Glutamatergic neuron (in vitro differentiated cells): ENCODE results near the gene TMEM260. TPM values are rescaled to one million over a fixed set of nuclear protein-coding genes. Genes with fewer than 3 reads are reported as not detected.
"Not testable (repeated sequence)": the region's sequence is repeated elsewhere in the genome, so short reads cannot be mapped to it uniquely, and the experiment has no call there.

Source experiments
- DNase-seq: peaks from one replicate; pipeline ENCODE4 v3.0.0; 2022
- H3K27ac Mint-ChIP-seq: one replicate; pipeline ENCODE4 v1.8.0; 2020; ENCODE audit warnings: mild to moderate bottlenecking, mixed read lengths, inconsistent platforms; ENCODE audit not compliant: unreplicated experiment
- H3K27me3 Mint-ChIP-seq: one replicate; pipeline ENCODE4 v1.8.0; 2020; ENCODE audit warnings: mild to moderate bottlenecking, moderate library complexity, mixed read lengths, inconsistent platforms; ENCODE audit not compliant: unreplicated experiment
- H3K36me3 Mint-ChIP-seq: one replicate; pipeline ENCODE4 v1.8.0; 2020; ENCODE audit warnings: mild to moderate bottlenecking, mixed read lengths, inconsistent platforms; ENCODE audit not compliant: unreplicated experiment
- H3K4me1 Mint-ChIP-seq: one replicate; pipeline ENCODE4 v1.8.0; 2020; ENCODE audit warnings: mild to moderate bottlenecking, low read depth, mixed read lengths, inconsistent platforms; ENCODE audit not compliant: unreplicated experiment
- H3K4me3 Mint-ChIP-seq: one replicate; pipeline ENCODE4 v1.8.0; 2020; ENCODE audit warnings: mild to moderate bottlenecking, mixed read lengths, inconsistent platforms; ENCODE audit not compliant: unreplicated experiment
- H3K9me3 Mint-ChIP-seq: one replicate; pipeline ENCODE4 v1.8.0; 2020; ENCODE audit warnings: mild to moderate bottlenecking, moderate library complexity, mixed read lengths, inconsistent platforms; ENCODE audit not compliant: unreplicated experiment
- CTCF ChIP-seq: fragments of 200-600 bp; sonication (generic); IDR thresholded peaks from one replicate; pipeline ENCODE4 v1.5.0; 2021; ENCODE audit not compliant: partially characterized antibody, unreplicated experiment
- total RNA-seq: library from RNA; stranded (reverse); fragmentation: NEBNext Ultra II Directional; extraction: Animal tissue kit (Norgen Biotek cat#: 25700); gene quantifications from one replicate; pipeline ENCODE4 v1.2.1, GENCODE V29; 2021; ENCODE audit not compliant: unreplicated experiment

TMEM260 gene
- total RNA-seq, 1 donor from 2014 or later: 35.4 TPM

GRCh38 chr14:56592746-56593544 lies 13.3 kb downstream of the TMEM260 start:
- Mint-ChIP-seq H3K36me3 (peaks cover 2% of the 10 kb centered on the region), H3K9me3 (no peaks in the 10 kb centered on the region), H3K27ac (no peak overlapping the region), H3K27me3 (no peaks in the 10 kb centered on the region), H3K4me1 (peaks cover 24% of the 10 kb centered on the region), H3K4me3 (no peak overlapping the region)
- no peak for DNase-seq
- TF ChIP-seq CTCF: no peak

DNA sequence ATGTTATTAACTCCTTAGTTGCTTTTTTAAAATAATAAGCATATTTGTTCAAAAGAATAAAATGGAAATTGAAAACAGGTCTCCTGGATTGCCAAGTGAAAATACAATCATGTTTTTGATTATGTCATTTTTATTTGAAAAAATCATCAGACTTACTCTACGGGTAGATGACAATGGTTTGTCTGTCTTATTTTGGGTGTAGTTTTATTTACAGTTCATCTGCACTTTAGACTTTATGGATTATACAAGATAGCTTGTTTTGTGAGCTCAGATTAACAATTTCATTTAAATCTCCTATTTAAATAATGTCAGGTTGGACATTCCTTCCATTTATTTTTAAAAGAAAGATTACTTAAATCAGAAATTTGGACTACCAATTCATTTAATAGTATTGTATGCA lies 14.8 kb downstream of the TMEM260 start:
- DNase-seq: no peak
- H3K4me3 Mint-ChIP-seq: no peak overlapping the region
- H3K4me1 Mint-ChIP-seq: peaks cover 15% of the 10 kb centered on the region
- H3K27me3 Mint-ChIP-seq: no peaks in the 10 kb centered on the region
- H3K36me3 Mint-ChIP-seq: peaks cover 5% of the 10 kb centered on the region
- no peak overlapping the region for H3K27ac Mint-ChIP-seq
- TF ChIP-seq CTCF: no peak
- no peaks in the 10 kb centered on the region for H3K9me3 Mint-ChIP-seq

DNA sequence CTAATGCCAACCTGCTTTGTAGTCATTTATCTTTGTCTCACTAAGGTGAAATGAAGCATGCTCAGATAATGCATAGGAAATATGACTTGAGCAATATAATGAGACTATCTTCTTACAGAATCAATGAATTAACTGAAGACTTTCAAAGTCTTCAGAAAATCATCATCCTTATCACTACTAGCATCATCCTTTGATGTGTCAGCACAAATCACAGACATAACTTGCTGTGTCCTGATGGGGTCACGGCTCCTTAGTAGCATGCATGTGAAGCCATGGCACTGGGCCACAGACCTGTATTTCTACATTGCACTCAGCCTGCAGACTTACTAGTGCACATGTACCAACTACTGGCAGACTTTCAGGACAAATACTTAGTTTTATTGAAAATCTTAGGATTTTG lies 18.9 kb downstream of the TMEM260 start:
- H3K4me1 Mint-ChIP-seq: no peaks in the 10 kb centered on the region
- no peak for DNase-seq
- H3K36me3 Mint-ChIP-seq: peaks cover 5% of the 10 kb centered on the region
- H3K27me3 Mint-ChIP-seq: no peaks in the 10 kb centered on the region
- H3K9me3 Mint-ChIP-seq: no peaks in the 10 kb centered on the region
- TF ChIP-seq CTCF: no peak
- no peak overlapping the region for H3K27ac Mint-ChIP-seq
- H3K4me3 Mint-ChIP-seq: no peak overlapping the region

DNA sequence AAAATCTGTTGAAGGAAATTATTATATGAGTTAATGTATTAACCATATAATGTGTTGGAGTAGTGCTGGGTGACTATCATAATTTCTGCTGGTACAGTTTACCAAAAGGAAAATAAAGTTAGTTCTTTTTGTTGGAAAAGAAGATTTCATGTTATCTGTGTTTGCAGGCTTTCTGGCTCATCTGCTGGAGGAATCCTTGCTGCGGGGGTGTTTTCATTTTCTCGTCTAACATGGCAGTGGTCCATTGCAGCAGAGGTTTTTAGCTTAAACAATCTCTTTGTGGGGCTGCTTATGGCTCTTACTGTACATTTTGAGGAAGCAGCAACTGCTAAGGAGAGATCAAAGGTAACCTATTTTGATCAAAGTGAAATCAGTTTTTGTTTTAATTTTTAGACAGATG lies 24.1 kb downstream of the TMEM260 start:
- peaks cover 10% of the 10 kb centered on the region for H3K4me1 Mint-ChIP-seq
- no peaks in the 10 kb centered on the region for H3K27me3 Mint-ChIP-seq
- no peak overlapping the region for H3K27ac Mint-ChIP-seq
- no peak overlapping the region for H3K4me3 Mint-ChIP-seq
- H3K36me3 Mint-ChIP-seq: no peaks in the 10 kb centered on the region
- TF ChIP-seq CTCF: no peak
- DNase-seq: no peak
- H3K9me3 Mint-ChIP-seq: peaks cover 2% of the 10 kb centered on the region

DNA sequence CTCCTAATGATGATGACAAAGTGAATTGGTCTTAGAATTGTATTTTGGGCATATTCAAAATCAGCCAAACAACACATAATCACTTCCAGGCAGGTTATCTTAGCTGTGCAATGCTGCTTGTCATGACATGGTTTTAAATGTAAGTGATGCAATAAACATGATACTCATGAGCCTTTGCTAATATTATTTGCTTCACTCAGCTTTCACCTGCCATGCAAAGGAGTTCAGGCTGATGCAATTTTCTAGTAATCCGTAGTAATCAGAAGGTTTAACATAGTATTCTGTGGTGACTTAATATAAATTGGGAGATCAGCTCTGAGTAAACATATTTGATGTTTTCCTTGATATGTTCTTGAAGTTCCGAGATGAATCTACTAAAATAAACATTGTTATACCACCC lies 29.1 kb downstream of the TMEM260 start:
- no peak for DNase-seq
- no peak overlapping the region for H3K27ac Mint-ChIP-seq
- no peaks in the 10 kb centered on the region for H3K27me3 Mint-ChIP-seq
- H3K36me3 Mint-ChIP-seq: no peaks in the 10 kb centered on the region
- H3K4me1 Mint-ChIP-seq: peaks cover 10% of the 10 kb centered on the region
- peaks cover 2% of the 10 kb centered on the region for H3K9me3 Mint-ChIP-seq
- no peak overlapping the region for H3K4me3 Mint-ChIP-seq
- no peak for TF ChIP-seq CTCF

GRCh38 chr14:56611663-56612062 lies 32.1 kb downstream of the TMEM260 start:
- not testable (repeated sequence) for H3K27ac Mint-ChIP-seq, H3K9me3 Mint-ChIP-seq, H3K27me3 Mint-ChIP-seq, H3K36me3 Mint-ChIP-seq, DNase-seq, H3K4me1 Mint-ChIP-seq, H3K4me3 Mint-ChIP-seq
